ENCODE data around the gene OVAAL. TPM values are rescaled to one million over a fixed set of nuclear protein-coding genes. Genes with fewer than 3 reads are reported as not detected.

The OVAAL gene
- total and polyA plus RNA-seq, 2 of the 8 experiments (the other 6 are each of a cell fraction or from before 2014, with no cell fraction given), result not detected

GRCh38 chr1:180563026-180563827 lies 4.5 kb downstream of the OVAAL start:
- no peak overlapping the region for H3K14ac ChIP-seq (ENCODE audit: insufficient read length)
- H3K4me3 ChIP-seq (ENCODE audit: extremely low read depth in 1 of 4, insufficient read depth in 2 of 4, low read depth in 3 of 4, low read length in 4 of 4), result no peak overlapping the region
- H3K4me1 ChIP-seq (replicated peaks in 1 of 4; ENCODE audit: control insufficient read depth in 3 of 4, insufficient read depth in 4 of 4, low read length in 3 of 4), result no peaks in the 10 kb centered on the region
- no peaks in the 10 kb centered on the region for H3K9me3 ChIP-seq (ENCODE audit: insufficient read depth in 2 of 2, low read depth in 1 of 2, low read length in 1 of 2)
- H2BK120ac ChIP-seq (replicated peaks; ENCODE audit: low read depth, low read length), result no peak overlapping the region
- H3K23me2 ChIP-seq (ENCODE audit: low read depth, low read length), result no peaks in the 10 kb centered on the region
- H3K36me3 ChIP-seq (ENCODE audit: control insufficient read depth in 2 of 4, insufficient read depth in 4 of 4, low read length in 3 of 4), result no peaks in the 10 kb centered on the region
- H4K91ac ChIP-seq (replicated peaks; ENCODE audit: insufficient read length, low read length), result no peak overlapping the region
- POLR2A ChIA-PET (ENCODE audit: partially characterized antibody), result no interaction called here
- H4K5ac ChIP-seq (ENCODE audit: insufficient read length, low read depth, low read length), result no peak overlapping the region
- H3K9ac ChIP-seq (replicated peaks in 1 of 4; ENCODE audit: extremely low read depth in 1 of 4, low read depth in 3 of 4, low read length in 3 of 4), result no peak overlapping the region
- H3K79me1 ChIP-seq (ENCODE audit: low read depth, low read length), result no peaks in the 10 kb centered on the region
- no peak overlapping the region for H3K4ac ChIP-seq (replicated peaks; ENCODE audit: insufficient read length, low read depth, low read length)
- no peak overlapping the region for H3K23ac ChIP-seq (ENCODE audit: insufficient read length)
- no peak overlapping the region for H2BK12ac ChIP-seq (ENCODE audit: low read depth, low read length)
- H2AFZ ChIP-seq (ENCODE audit: low read length), result peak overlapping the region; percentile 33; the same call in 1 of the 2 replicates
- H3K27me3 ChIP-seq (replicated peaks in 1 of 4; ENCODE audit: control insufficient read depth in 3 of 4, extremely low read depth in 1 of 4, insufficient read depth in 3 of 4, low read length in 3 of 4), result no peaks in the 10 kb centered on the region
- H2BK15ac ChIP-seq (ENCODE audit: low read length), result no peak overlapping the region
- no peaks in the 10 kb centered on the region for H3K79me2 ChIP-seq (ENCODE audit: control insufficient read depth in 1 of 2, insufficient read depth in 2 of 2, low read length in 2 of 2)
- H3K56ac ChIP-seq (replicated peaks; ENCODE audit: insufficient read length, low read depth, low read length), result no peak overlapping the region
- no peak overlapping the region for H3K18ac ChIP-seq (ENCODE audit: extremely low read depth, low read length)
- H3K4me2 ChIP-seq (ENCODE audit: insufficient read depth in 1 of 2, low read depth in 2 of 2, low read length in 2 of 2), result no peak overlapping the region
- FAIRE-seq (no peak), DNase-seq (ENCODE audit: low read depth in 1 of 2, low spot score in 2 of 2) (no peak)
- TF ChIP-seq RXRA (IDR thresholded peaks at IDR 0.05; ENCODE audit: insufficient read depth, low read depth, low read length), result no peak
- no peak for TF ChIP-seq PHF8 (conservative IDR thresholded peaks at IDR 0.05; ENCODE audit: low read depth, low read length)
- TF ChIP-seq NANOG (IDR thresholded peaks at IDR 0.05; ENCODE audit: insufficient read depth, low read depth, low read length, poor library complexity, severe bottlenecking), result no peak
- TF ChIP-seq RNF2 (IDR thresholded peaks at IDR 0.05; ENCODE audit: borderline replicate concordance, low read depth, low read length, missing control alignments, poor library complexity, severe bottlenecking), result no peak
- TF ChIP-seq BACH1 (IDR thresholded peaks at IDR 0.05; ENCODE audit: low read length), result peak; percentile 54
- no peak overlapping the region for H2BK5ac ChIP-seq (ENCODE audit: low read depth, low read length)
- H4K8ac ChIP-seq (ENCODE audit: extremely low read depth, insufficient read depth, low read length), result no peak overlapping the region
- CTCF ChIA-PET (ENCODE audit: partially characterized antibody), result interaction anchor here (1.4 kb wide), 2 partner anchors 48 to 60 kb away, joined by 4 read pairs; no protein-coding TSS in a partner anchor
- H2BK20ac ChIP-seq (ENCODE audit: low read length), result no peak overlapping the region
- H4K20me1 ChIP-seq (replicated peaks in 1 of 2; ENCODE audit: control insufficient read depth in 1 of 2, insufficient read depth in 2 of 2, low read length in 2 of 2), result no peaks in the 10 kb centered on the region
- 84% methylated on average over 14 of the region's 14 CpGs; no CpG with 5 or more reads in 1 of the 2 experiments for WGBS, 2 experiments (ENCODE audit: extremely low coverage in 1 of 2, insufficient coverage in 1 of 2, insufficient read length in 1 of 2, insufficient replicate concordance in 2 of 2, low coverage in 1 of 2, low lambda C conversion rate in 2 of 2, missing lambda C conversion rate in 1 of 2)
- no peak overlapping the region for H2AK5ac ChIP-seq (ENCODE audit: low read depth, low read length)
- no peak overlapping the region for H3K27ac ChIP-seq (ENCODE audit: low read depth, low read length)
